ENCODE data around the gene IRF6. TPM values are rescaled to one million over a fixed set of nuclear protein-coding genes. Genes with fewer than 3 reads are reported as not detected.
A peak's percentile ranks its signal among the peaks of the same experiment; 100 is the strongest.

The IRF6 gene
- total RNA-seq, 1 donor from 2014 or later = 175 TPM

GRCh38 chr1:209748620-209749019 is 57.3 kb downstream of the IRF6 start:
- no peak for TF ChIP-seq CTCF (IDR thresholded peaks at IDR 0.05; ENCODE audit: insufficient read depth, low read length, severe bottlenecking)
- no peaks in the 10 kb centered on the region for H3K36me3 ChIP-seq (ENCODE audit: control insufficient read depth, insufficient read depth, low read length)
- no peak overlapping the region for H3K4me3 ChIP-seq (ENCODE audit: low read depth, low read length)
- FAIRE-seq (no peak), DNase-seq (ENCODE audit: low read depth) (no peak)
- H3K27me3 ChIP-seq (ENCODE audit: control insufficient read depth, insufficient read depth, low read length) = no peaks in the 10 kb centered on the region

DNA sequence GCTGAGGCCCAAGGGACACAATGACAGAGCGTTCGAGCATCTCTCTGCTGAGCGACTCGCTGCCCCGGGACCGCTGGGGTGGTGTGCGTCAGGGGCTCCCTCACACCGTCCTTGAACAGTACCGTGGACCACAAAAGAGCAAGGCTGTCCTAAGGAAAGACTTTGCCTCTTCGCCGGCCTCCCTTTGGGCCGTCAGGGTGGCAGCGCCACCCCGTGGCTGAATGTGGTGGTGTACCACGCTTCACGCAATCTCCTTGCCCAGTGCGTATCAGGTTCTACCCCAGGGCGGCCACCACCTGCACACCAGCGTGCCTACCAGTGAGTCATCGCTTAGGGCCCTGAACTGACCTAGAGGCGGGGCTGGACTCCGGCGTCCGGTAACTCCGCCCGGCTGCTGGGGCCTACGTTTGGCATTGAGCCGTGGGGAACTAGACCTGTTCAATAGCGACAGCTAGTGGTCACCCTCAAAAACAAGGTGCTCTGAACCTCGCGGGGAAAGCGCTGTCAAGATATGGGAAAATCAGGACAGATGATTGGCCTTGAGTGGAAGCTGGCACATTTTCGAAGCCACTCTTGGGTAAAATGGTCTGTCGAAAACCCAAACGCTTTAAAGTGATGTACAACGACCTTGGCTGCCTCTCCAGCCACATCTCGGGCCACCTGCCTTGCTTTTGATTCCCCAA is 58.2 kb downstream of the IRF6 start:
- H3K36me3 ChIP-seq (ENCODE audit: control insufficient read depth, insufficient read depth, low read length) = no peaks in the 10 kb centered on the region
- no peaks in the 10 kb centered on the region for H3K27me3 ChIP-seq (ENCODE audit: control insufficient read depth, insufficient read depth, low read length)
- TF ChIP-seq CTCF (IDR thresholded peaks at IDR 0.05; ENCODE audit: insufficient read depth, low read length, severe bottlenecking) = peak; percentile 89
- H3K4me3 ChIP-seq (ENCODE audit: low read depth, low read length) = no peak overlapping the region
- DNase-seq (ENCODE audit: low read depth) (peak; percentile 97), FAIRE-seq (peak; percentile 94)

GRCh38 chr1:209746451-209747165 is 59.3 kb downstream of the IRF6 start:
- Histone ChIP-seq H3K27me3 (ENCODE audit: control insufficient read depth, insufficient read depth, low read length) (no peaks in the 10 kb centered on the region), H3K4me3 (ENCODE audit: low read depth, low read length) (no peak overlapping the region), H3K36me3 (ENCODE audit: control insufficient read depth, insufficient read depth, low read length) (no peaks in the 10 kb centered on the region)
- DNase-seq (ENCODE audit: low read depth) (peak; percentile 81), FAIRE-seq (no peak)
- TF ChIP-seq CTCF (IDR thresholded peaks at IDR 0.05; ENCODE audit: insufficient read depth, low read length, severe bottlenecking) = no peak

DNA sequence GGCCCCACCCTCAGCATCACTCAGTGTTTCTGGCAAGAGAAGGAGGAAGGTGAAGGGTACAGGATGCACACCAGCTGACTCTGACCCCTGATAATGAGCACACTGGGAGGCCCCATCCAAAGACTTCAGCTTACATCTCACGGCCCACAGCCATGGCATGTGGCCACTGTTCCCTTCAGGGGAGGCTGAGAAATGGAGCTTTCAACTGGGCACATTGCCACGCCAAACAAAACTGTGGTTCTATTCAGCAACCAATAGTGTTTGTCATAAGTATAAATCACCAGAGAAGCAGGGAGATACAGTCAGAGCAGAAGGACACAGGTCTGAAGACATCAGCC is 62.8 kb downstream of the IRF6 start:
- DNase-seq (ENCODE audit: low read depth) (peak; percentile 35), FAIRE-seq (no peak)
- Histone ChIP-seq H3K4me3 (ENCODE audit: low read depth, low read length) (no peak overlapping the region), H3K36me3 (ENCODE audit: control insufficient read depth, insufficient read depth, low read length) (no peaks in the 10 kb centered on the region), H3K27me3 (ENCODE audit: control insufficient read depth, insufficient read depth, low read length) (no peaks in the 10 kb centered on the region)
- TF ChIP-seq CTCF (IDR thresholded peaks at IDR 0.05; ENCODE audit: insufficient read depth, low read length, severe bottlenecking) = no peak

DNA sequence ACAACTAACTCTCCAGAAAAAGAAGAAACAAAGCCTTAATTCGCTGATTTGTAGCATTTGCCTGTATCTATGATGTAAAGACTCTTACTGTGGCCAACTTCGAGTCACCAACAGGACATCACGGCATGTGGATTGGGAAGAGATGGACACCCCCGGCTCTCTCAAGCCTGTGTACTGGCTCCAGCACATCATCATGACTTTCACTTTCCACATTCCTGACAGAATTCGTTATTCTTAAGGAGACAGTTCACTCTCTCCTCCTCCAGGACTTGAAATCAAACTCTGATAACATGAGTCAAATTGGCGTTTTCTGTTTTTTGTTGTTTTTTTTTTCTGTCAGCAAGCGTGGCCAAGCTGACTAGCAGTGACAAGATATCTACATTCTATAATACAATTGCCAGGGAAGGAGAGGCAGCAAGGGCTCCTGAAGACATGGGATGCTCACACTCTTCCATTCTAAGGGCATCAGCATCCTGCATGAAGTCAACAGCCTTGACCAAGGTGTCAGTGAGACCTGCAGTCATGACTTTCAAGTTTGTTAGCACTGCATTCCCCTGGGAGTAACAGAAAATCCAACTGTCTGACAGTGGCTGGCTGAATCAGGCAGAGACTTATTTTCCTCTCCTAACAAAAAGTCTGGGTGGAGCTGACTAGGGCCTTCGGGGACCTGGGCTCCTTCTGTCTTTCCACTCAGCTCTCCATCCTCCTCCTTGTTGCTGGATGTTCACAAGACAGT is 63.4 kb downstream of the IRF6 start:
- H3K4me3 ChIP-seq (ENCODE audit: low read depth, low read length) = no peak overlapping the region
- no peak for DNase-seq (ENCODE audit: low read depth)
- no peak for TF ChIP-seq CTCF (IDR thresholded peaks at IDR 0.05; ENCODE audit: insufficient read depth, low read length, severe bottlenecking)
- H3K27me3 ChIP-seq (ENCODE audit: control insufficient read depth, insufficient read depth, low read length) = no peaks in the 10 kb centered on the region
- H3K36me3 ChIP-seq (ENCODE audit: control insufficient read depth, insufficient read depth, low read length) = no peaks in the 10 kb centered on the region
- no peak for FAIRE-seq
